HG03439 (cell line): Measurements from ENCODE around the gene MRPL58.
"Not testable (repeated sequence)": the region's sequence is repeated elsewhere in the genome, so short reads cannot be mapped to it uniquely, and the experiment has no call there.

Source experiments
- ATAC-seq: cut with Tn5 transposase; IDR thresholded peaks from one replicate; pipeline ENCODE4 v1.9.1; 2021; ENCODE audit warnings: mild to moderate bottlenecking, moderate library complexity; ENCODE audit not compliant: unreplicated experiment

MRPL58 gene

GRCh38 chr17:75012346-75013091 is at the start of gene MRPL58:
MRPL58 (plus strand) TSS chr17:75012670; CDS start chr17:75012687, 17 bp downstream.
- peak; percentile 86 for ATAC-seq

GRCh38 chr17:74963656-74964055 is 48.8 kb upstream of the MRPL58 start:
- no peak for ATAC-seq

GRCh38 chr17:74964246-74964761 is 48.2 kb upstream of the MRPL58 start:
- ATAC-seq = no peak

GRCh38 chr17:74964988-74965622 is 47.4 kb upstream of the MRPL58 start:
- ATAC-seq = no peak

GRCh38 chr17:74968361-74968780 is 44.1 kb upstream of the MRPL58 start:
- no peak for ATAC-seq

- not testable (repeated sequence) for ATAC-seq
Observed at GRCh38 chr17:74969501-74969900, 43.0 kb upstream of the MRPL58 start.

GRCh38 chr17:74970395-74970794 is 42.1 kb upstream of the MRPL58 start:
- ATAC-seq = no peak

GRCh38 chr17:74971069-74971841 is 41.2 kb upstream of the MRPL58 start:
- no peak for ATAC-seq

GRCh38 chr17:74971842-74972106 is 40.7 kb upstream of the MRPL58 start:
- no peak for ATAC-seq

GRCh38 chr17:74972107-74972972 is 40.1 kb upstream of the MRPL58 start, which contains the start of gene HID1:
HID1 (minus strand) TSS chr17:74972759; CDS start chr17:74972656, 103 bp downstream.
- no peak for ATAC-seq

- no peak for ATAC-seq
Observed at GRCh38 chr17:74972973-74973328, 39.5 kb upstream of the MRPL58 start.

- no peak for ATAC-seq
Observed at GRCh38 chr17:74975943-74976342, 36.5 kb upstream of the MRPL58 start.

GRCh38 chr17:74977802-74978201 is 34.7 kb upstream of the MRPL58 start:
- ATAC-seq = no peak

GRCh38 chr17:74978240-74978639 is 34.2 kb upstream of the MRPL58 start:
- ATAC-seq = no peak

GRCh38 chr17:74979408-74980146 is 32.9 kb upstream of the MRPL58 start:
- ATAC-seq = no peak

- ATAC-seq = no peak
Observed at GRCh38 chr17:74981318-74981978, 31.0 kb upstream of the MRPL58 start.

GRCh38 chr17:74981979-74982662 is 30.3 kb upstream of the MRPL58 start:
- no peak for ATAC-seq

- ATAC-seq = not testable (repeated sequence)
Observed at GRCh38 chr17:74982663-74983313, 29.7 kb upstream of the MRPL58 start.
